ENCODE results near the gene ESRRA. TPM values are rescaled to one million over a fixed set of nuclear protein-coding genes. Genes with fewer than 3 reads are reported as not detected.

Gene ESRRA
- total and polyA plus RNA-seq, 2 of the 13 experiments (the other 11 are each of a cell fraction or from before 2014, with no cell fraction given): 18.1 to 36.3 TPM

DNA sequence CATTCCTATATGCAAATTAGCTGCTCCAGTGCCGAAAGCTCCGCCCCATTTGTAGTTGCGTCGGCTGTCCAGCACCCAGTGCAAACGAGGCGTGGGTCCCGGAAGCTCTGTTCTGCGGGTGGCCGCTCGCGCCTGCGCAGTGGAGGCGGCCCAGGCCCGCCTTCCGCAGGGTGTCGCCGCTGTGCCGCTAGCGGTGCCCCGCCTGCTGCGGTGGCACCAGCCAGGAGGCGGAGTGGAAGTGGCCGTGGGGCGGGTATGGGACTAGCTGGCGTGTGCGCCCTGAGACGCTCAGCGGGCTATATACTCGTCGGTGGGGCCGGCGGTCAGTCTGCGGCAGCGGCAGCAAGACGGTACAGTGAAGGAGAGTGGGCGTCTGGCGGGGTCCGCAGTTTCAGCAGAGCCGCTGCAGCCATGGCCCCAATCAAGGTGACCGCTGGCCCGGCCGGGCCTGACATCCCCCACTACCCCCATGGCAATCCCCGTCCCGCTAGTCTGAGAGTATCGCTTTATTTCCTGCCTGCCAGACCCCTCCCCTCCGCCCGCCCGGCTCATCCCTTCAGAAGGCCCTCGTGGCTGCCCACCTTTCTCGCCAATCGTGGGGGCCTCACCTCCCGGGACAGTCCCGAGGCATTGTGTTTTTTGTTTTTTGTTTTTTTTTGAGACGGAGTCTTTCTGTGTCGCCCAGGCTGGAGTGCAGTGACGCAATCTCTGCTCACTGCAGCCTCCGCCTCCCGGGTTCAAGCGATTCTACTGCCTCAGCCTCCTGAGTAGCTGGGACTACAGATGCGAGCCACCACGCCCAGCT, 12.8 kb downstream of the ESRRA start, which contains the start of gene PRDX5 (continued):
- TF ChIP-seq, protein P1, sequence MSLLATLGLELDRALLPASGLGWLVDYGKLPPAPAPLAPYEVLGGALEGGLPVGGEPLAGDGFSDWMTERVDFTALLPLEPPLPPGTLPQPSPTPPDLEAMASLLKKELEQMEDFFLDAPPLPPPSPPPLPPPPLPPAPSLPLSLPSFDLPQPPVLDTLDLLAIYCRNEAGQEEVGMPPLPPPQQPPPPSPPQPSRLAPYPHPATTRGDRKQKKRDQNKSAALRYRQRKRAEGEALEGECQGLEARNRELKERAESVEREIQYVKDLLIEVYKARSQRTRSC (CRISPR knock-in tag; IDR thresholded peaks at IDR 0.05; ENCODE audit: low read depth): 0 out of 2 replicates have a peak, but pooled peaks have one; percentile 46
- TF ChIP-seq ATF7 (IDR thresholded peaks at IDR 0.05): peak; percentile 46; the same call in 1 of the 2 replicates
- peak; percentile 55; the same call in 1 of the 2 replicates for TF ChIP-seq ATF7 (CRISPR knock-in tag; IDR thresholded peaks at IDR 0.05)
- TF ChIP-seq BRD4 (CRISPR knock-in tag; IDR thresholded peaks at IDR 0.05): peak; percentile 92
- TF ChIP-seq CEBPZ (IDR thresholded peaks at IDR 0.05; ENCODE audit: low read length): no peak
- TF ChIP-seq ATM (IDR thresholded peaks at IDR 0.05; ENCODE audit: borderline replicate concordance): no peak
- TF ChIP-seq, protein P2, sequence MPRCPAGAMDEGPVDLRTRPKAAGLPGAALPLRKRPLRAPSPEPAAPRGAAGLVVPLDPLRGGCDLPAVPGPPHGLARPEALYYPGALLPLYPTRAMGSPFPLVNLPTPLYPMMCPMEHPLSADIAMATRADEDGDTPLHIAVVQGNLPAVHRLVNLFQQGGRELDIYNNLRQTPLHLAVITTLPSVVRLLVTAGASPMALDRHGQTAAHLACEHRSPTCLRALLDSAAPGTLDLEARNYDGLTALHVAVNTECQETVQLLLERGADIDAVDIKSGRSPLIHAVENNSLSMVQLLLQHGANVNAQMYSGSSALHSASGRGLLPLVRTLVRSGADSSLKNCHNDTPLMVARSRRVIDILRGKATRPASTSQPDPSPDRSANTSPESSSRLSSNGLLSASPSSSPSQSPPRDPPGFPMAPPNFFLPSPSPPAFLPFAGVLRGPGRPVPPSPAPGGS (CRISPR knock-in tag; IDR thresholded peaks at IDR 0.05): no peak
- TF ChIP-seq ZFP36L2 (CRISPR knock-in tag; IDR thresholded peaks at IDR 0.05): no peak
- TF ChIP-seq ZNF747 (CRISPR knock-in tag; IDR thresholded peaks at IDR 0.05; ENCODE audit: borderline replicate concordance): 0 out of 2 replicates have a peak, but pooled peaks have one; percentile 15
- TF ChIP-seq ZBTB7A (CRISPR knock-in tag; IDR thresholded peaks at IDR 0.05): no peak; the same call in 1 of the 2 replicates
- TF ChIP-seq NFKB2 (CRISPR knock-in tag; IDR thresholded peaks at IDR 0.05; ENCODE audit: borderline replicate concordance): peak; percentile 80; the same call in 1 of the 2 replicates
- peak; percentile 51; the same call in 1 of the 2 replicates for TF ChIP-seq ZNF724P (CRISPR knock-in tag; IDR thresholded peaks at IDR 0.05; ENCODE audit: borderline replicate concordance)
- TF ChIP-seq, protein P3, sequence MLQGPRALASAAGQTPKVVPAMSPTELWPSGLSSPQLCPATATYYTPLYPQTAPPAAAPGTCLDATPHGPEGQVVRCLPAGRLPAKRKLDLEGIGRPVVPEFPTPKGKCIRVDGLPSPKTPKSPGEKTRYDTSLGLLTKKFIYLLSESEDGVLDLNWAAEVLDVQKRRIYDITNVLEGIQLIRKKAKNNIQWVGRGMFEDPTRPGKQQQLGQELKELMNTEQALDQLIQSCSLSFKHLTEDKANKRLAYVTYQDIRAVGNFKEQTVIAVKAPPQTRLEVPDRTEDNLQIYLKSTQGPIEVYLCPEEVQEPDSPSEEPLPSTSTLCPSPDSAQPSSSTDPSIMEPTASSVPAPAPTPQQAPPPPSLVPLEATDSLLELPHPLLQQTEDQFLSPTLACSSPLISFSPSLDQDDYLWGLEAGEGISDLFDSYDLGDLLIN (CRISPR knock-in tag; IDR thresholded peaks at IDR 0.05; ENCODE audit: borderline replicate concordance): 0 out of 2 replicates have a peak, but pooled peaks have one; percentile 88
- TF ChIP-seq CC2D1A (CRISPR knock-in tag; IDR thresholded peaks at IDR 0.05): no peak
- no peak for TF ChIP-seq ZNF652 (CRISPR knock-in tag; IDR thresholded peaks at IDR 0.05; ENCODE audit: borderline replicate concordance, low read depth)
- no peak for TF ChIP-seq ZNF282 (IDR thresholded peaks at IDR 0.05; ENCODE audit: partially characterized antibody)
- TF ChIP-seq ZBTB43 (CRISPR knock-in tag; conservative IDR thresholded peaks at IDR 0.05): peak; percentile 67; the same call in 1 of the 2 replicates
- TF ChIP-seq ZNF7 (CRISPR knock-in tag; IDR thresholded peaks at IDR 0.05): no peak
- peak; percentile 46; the same call in 1 of the 2 replicates for TF ChIP-seq ZSCAN21 (CRISPR knock-in tag; IDR thresholded peaks at IDR 0.05; ENCODE audit: borderline replicate concordance)
